ENCODE results near the gene GIGYF1.

Gene GIGYF1

DNA sequence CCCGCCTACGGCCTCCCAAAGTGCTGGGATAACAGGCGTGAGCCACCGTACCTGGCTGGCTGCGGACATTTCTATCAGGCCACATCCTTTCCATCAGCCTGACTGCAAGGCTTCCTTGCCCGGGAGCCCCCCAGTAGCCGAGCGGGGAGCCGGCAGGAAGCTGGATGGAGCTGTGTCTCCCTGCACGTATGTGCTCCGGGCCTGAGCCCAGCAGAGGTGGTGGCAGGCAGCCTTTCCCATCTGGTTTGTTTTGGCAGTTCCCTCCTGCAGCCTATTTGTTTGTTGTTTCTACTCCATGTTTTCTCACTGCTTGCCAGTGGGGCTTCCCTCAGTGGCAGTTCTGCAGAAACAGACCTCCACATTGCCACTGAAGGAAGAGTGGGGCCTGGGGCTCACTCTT lies 17.3 kb upstream of the GIGYF1 start:
- Mint-ChIP-seq H3K27me3 (ENCODE audit: low read depth, poor library complexity) (peaks cover 12% of the 10 kb centered on the region), H3K4me1 (peaks cover 21% of the 10 kb centered on the region), H3K9me3 (peaks cover 3% of the 10 kb centered on the region), H3K36me3 (ENCODE audit: low read depth) (peaks cover 8% of the 10 kb centered on the region), H3K4me3 (no peak overlapping the region), H3K27ac (peak overlapping the region; percentile 32)
- DNase-seq: no peak
- TF ChIP-seq, protein P1, sequence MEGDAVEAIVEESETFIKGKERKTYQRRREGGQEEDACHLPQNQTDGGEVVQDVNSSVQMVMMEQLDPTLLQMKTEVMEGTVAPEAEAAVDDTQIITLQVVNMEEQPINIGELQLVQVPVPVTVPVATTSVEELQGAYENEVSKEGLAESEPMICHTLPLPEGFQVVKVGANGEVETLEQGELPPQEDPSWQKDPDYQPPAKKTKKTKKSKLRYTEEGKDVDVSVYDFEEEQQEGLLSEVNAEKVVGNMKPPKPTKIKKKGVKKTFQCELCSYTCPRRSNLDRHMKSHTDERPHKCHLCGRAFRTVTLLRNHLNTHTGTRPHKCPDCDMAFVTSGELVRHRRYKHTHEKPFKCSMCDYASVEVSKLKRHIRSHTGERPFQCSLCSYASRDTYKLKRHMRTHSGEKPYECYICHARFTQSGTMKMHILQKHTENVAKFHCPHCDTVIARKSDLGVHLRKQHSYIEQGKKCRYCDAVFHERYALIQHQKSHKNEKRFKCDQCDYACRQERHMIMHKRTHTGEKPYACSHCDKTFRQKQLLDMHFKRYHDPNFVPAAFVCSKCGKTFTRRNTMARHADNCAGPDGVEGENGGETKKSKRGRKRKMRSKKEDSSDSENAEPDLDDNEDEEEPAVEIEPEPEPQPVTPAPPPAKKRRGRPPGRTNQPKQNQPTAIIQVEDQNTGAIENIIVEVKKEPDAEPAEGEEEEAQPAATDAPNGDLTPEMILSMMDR (IDR thresholded peaks at IDR 0.05): no peak

- no peak for DNase-seq
- Mint-ChIP-seq H3K9me3 (peaks cover 2% of the 10 kb centered on the region), H3K4me3 (no peak overlapping the region), H3K27ac (peak overlapping the region; percentile 18), H3K36me3 (ENCODE audit: low read depth) (peaks cover 8% of the 10 kb centered on the region), H3K4me1 (peaks cover 21% of the 10 kb centered on the region), H3K27me3 (ENCODE audit: low read depth, poor library complexity) (peaks cover 12% of the 10 kb centered on the region)
- TF ChIP-seq, protein P1 (IDR thresholded peaks at IDR 0.05): no peak
Measured at GRCh38 chr7:100710452-100710851, 16.4 kb upstream of the GIGYF1 start.

GRCh38 chr7:100708395-100708794 lies 14.3 kb upstream of the GIGYF1 start:
- no peak for DNase-seq
- Mint-ChIP-seq H3K27me3 (ENCODE audit: low read depth, poor library complexity) (peaks cover 3% of the 10 kb centered on the region), H3K4me3 (no peak overlapping the region), H3K9me3 (no peaks in the 10 kb centered on the region), H3K4me1 (peaks cover 21% of the 10 kb centered on the region), H3K36me3 (ENCODE audit: low read depth) (peaks cover 8% of the 10 kb centered on the region), H3K27ac (no peak overlapping the region)
- TF ChIP-seq, protein P1 (IDR thresholded peaks at IDR 0.05): no peak

DNA sequence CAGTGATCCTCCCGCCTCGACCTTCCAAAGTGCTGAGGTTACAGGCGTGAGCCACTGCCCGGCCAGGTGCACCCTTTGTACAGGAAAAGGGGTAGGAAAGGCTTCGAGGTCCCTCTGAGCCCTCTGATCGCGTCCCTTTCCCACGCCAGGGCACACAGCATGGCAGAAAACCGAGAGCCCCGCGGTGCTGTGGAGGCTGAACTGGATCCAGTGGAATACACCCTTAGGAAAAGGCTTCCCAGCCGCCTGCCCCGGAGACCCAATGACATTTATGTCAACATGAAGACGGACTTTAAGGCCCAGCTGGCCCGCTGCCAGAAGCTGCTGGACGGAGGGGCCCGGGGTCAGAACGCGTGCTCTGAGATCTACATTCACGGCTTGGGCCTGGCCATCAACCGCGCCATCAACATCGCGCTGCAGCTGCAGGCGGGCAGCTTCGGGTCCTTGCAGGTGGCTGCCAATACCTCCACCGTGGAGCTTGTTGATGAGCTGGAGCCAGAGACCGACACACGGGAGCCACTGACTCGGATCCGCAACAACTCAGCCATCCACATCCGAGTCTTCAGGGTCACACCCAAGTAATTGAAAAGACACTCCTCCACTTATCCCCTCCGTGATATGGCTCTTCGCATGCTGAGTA lies 12.7 kb upstream of the GIGYF1 start:
- H3K27me3 Mint-ChIP-seq (ENCODE audit: low read depth, poor library complexity): peaks cover 3% of the 10 kb centered on the region
- peaks cover 8% of the 10 kb centered on the region for H3K36me3 Mint-ChIP-seq (ENCODE audit: low read depth)
- DNase-seq: peak; percentile 27
- no peaks in the 10 kb centered on the region for H3K9me3 Mint-ChIP-seq
- TF ChIP-seq, protein P1 (IDR thresholded peaks at IDR 0.05): no peak
- peaks cover 21% of the 10 kb centered on the region for H3K4me1 Mint-ChIP-seq
- peak overlapping the region; percentile 99 for H3K4me3 Mint-ChIP-seq
- H3K27ac Mint-ChIP-seq: peak overlapping the region; percentile 44

GRCh38 chr7:100705753-100706671 lies 12.0 kb upstream of the GIGYF1 start, which contains the start of gene POP7:
POP7 (plus strand) TSS chr7:100706121; CDS start chr7:100706831, 710 bp downstream.
- peak within 1 kb of the TSS; percentile 79 for H3K27ac Mint-ChIP-seq
- H3K27me3 Mint-ChIP-seq (ENCODE audit: low read depth, poor library complexity): peaks cover 10% of the 10 kb centered on the region
- DNase-seq: peak; percentile 99
- peaks cover 8% of the 10 kb centered on the region for H3K36me3 Mint-ChIP-seq (ENCODE audit: low read depth)
- peaks cover 21% of the 10 kb centered on the region for H3K4me1 Mint-ChIP-seq
- TF ChIP-seq, protein P1 (IDR thresholded peaks at IDR 0.05): no peak
- no peaks in the 10 kb centered on the region for H3K9me3 Mint-ChIP-seq
- H3K4me3 Mint-ChIP-seq: peak within 1 kb of the TSS; percentile 99

All from nephron progenitor cell (in vitro differentiated cells).